Measurements from ENCODE around the gene KCNQ1OT1. TPM values are rescaled to one million over a fixed set of nuclear protein-coding genes. Genes with fewer than 3 reads are reported as not detected.

Gene KCNQ1OT1
- total and polyA plus RNA-seq, 2 of the 4 experiments (the other 2 are of a cell fraction) = 0.14 to 2.0 TPM

- no peak overlapping the region for H4K91ac ChIP-seq (ENCODE audit: insufficient read depth, low read depth, low read length)
- no peak overlapping the region for H2AK9ac ChIP-seq (replicated peaks; ENCODE audit: low read depth, low read length, poor library complexity)
- no peaks in the 10 kb centered on the region for H3K79me1 ChIP-seq (ENCODE audit: low read depth in 1 of 2, low read length in 2 of 2)
- no peak overlapping the region for H2BK5ac ChIP-seq (ENCODE audit: low read depth, low read length, poor library complexity, severe bottlenecking)
- in situ Hi-C loops (cut with MboI; ENCODE audit: low sequenced_read_pairs) = no loop called here
- no peaks in the 10 kb centered on the region for H4K20me1 ChIP-seq (ENCODE audit: insufficient read depth, low read length)
- BruUV-seq (replicated peaks) = no TSS peak
- H3K9ac ChIP-seq (ENCODE audit: low read depth, low read length) = no peak overlapping the region
- DNase-seq = no peak
- H3K27me3 ChIP-seq (ENCODE audit: control insufficient read depth, insufficient read depth, low read length) = peaks cover 22% of the 10 kb centered on the region; the same call in 1 of the 2 replicates
- 66% methylated on average over 10 of the region's 18 CpGs; no CpG with 5 or more reads in 1 of the 2 experiments for WGBS, 2 experiments (ENCODE audit: extremely low coverage in 2 of 2, insufficient read length in 1 of 2)
- H3K9me3 ChIP-seq (ENCODE audit: control insufficient read depth, insufficient read depth, low read length) = no peaks in the 10 kb centered on the region
- no peak overlapping the region for H2BK120ac ChIP-seq (ENCODE audit: low read depth, low read length)
- no peak overlapping the region for H2BK15ac ChIP-seq (ENCODE audit: low read depth, low read length)
- no peak overlapping the region for H3K18ac ChIP-seq (ENCODE audit: low read depth, low read length)
- intact Hi-C loops (cut with micrococcal nuclease) = no loop called here
- H3K9me1 ChIP-seq (ENCODE audit: insufficient read depth, low read length) = no peaks in the 10 kb centered on the region; the same call in 1 of the 2 replicates
- no peak overlapping the region for H3K14ac ChIP-seq (replicated peaks; ENCODE audit: low read depth, low read length)
- no peaks in the 10 kb centered on the region for H3K36me3 ChIP-seq (ENCODE audit: control insufficient read depth, insufficient read depth, low read length)
- ChIA-PET POLR2A (ENCODE audit: unreplicated experiment) (no interaction called here), CTCF (no interaction called here)
- no peak overlapping the region for H2AK5ac ChIP-seq (ENCODE audit: low read depth, low read length)
- H3K27ac ChIP-seq (ENCODE audit: insufficient read depth, low read length) = no peak overlapping the region
- no peaks in the 10 kb centered on the region for H3K4me1 ChIP-seq (ENCODE audit: control insufficient read depth, insufficient read depth, low read length)
- H3K4me3 ChIP-seq (ENCODE audit: insufficient read depth, low read depth, low read length) = no peak overlapping the region
- no peak for ATAC-seq (ENCODE audit: low read depth)
- TF ChIP-seq RAD21 (IDR thresholded peaks at IDR 0.05; ENCODE audit: low read length) = no peak
- no peak for TF ChIP-seq CHD1 (IDR thresholded peaks at IDR 0.05; ENCODE audit: low read depth, low read length)
- TF ChIP-seq POLR2A (IDR thresholded peaks at IDR 0.05; ENCODE audit: low read depth, low read length) = no peak
- TF ChIP-seq RCOR1 (IDR thresholded peaks at IDR 0.05; ENCODE audit: insufficient replicate concordance, low read length) = no peak
- no peak for TF ChIP-seq RFX5 (IDR thresholded peaks at IDR 0.05; ENCODE audit: low read depth, low read length)
- no peak overlapping the region for H4K5ac ChIP-seq (ENCODE audit: low read depth, low read length)
- no peak overlapping the region for H3K23ac ChIP-seq (ENCODE audit: low read depth, low read length)
- no peak overlapping the region for H2AFZ ChIP-seq (replicated peaks; ENCODE audit: low read length, poor library complexity)
- H3K4ac ChIP-seq (ENCODE audit: low read depth, low read length) = no peak overlapping the region
- dilution Hi-C loops (cut with HindIII; ENCODE audit: low sequenced_read_pairs, unreplicated experiment) = no loop called here
- no peak overlapping the region for H3K4me2 ChIP-seq (ENCODE audit: low read depth, low read length)
- no peak overlapping the region for H4K8ac ChIP-seq (ENCODE audit: low read depth in 2 of 2, low read length in 2 of 2)
- H2BK20ac ChIP-seq (ENCODE audit: low read depth, low read length) = no peak overlapping the region
- no peak overlapping the region for H3K56ac ChIP-seq (ENCODE audit: extremely low read depth, insufficient read depth, low read length)
These were observed 113.6 kb downstream of the KCNQ1OT1 start for GRCh38 chr11:2586087-2586792.
